Upper lobe of left lung (tissue), 6 donors: ENCODE measurements around the gene ZNF611. TPM values are rescaled to one million over a fixed set of nuclear protein-coding genes. Genes with fewer than 3 reads are reported as not detected.
"Not testable (repeated sequence)": the region's sequence is repeated elsewhere in the genome, so short reads cannot be mapped to it uniquely, and the experiment has no call there.

Source experiments
- ATAC-seq, 2 donors: fragments of 200-7000 bp; cut with Tn5 transposase; one replicate each; pipeline ENCODE4 v1.9.1; 2022; ENCODE audit warnings: mild to moderate bottlenecking in 2 of 2, moderate library complexity in 2 of 2; ENCODE audit not compliant: low FRiP score in 2 of 2
- DNase-seq, 2 donors: peaks; one replicate each; pipeline ENCODE4 v3.0.0-alpha.2; 2019 to 2020
- H3K27ac ChIP-seq, 4 donors: fragments of 200-600 bp; sonication (generic); one replicate each; pipeline ENCODE4 v1.5.1; 2016 to 2019
- H3K27me3 ChIP-seq, 4 donors: fragments of 200-600 bp; sonication (generic); one replicate each; pipeline ENCODE4 v1.5.1; 2017 to 2019
- H3K36me3 ChIP-seq, 4 donors: fragments of 200-600 bp; sonication (generic); one replicate each; pipeline ENCODE4 v1.5.1; 2016 to 2019
- H3K4me1 ChIP-seq, 4 donors: fragments of 200-600 bp; sonication (generic); one replicate each; pipeline ENCODE4 v1.5.1; 2018 to 2019
- H3K4me3 ChIP-seq, 4 donors: fragments of 200-600 bp; sonication (generic); one replicate each; pipeline ENCODE4 v1.5.1; 2017 to 2019; ENCODE audit warnings: mild to moderate bottlenecking in 2 of 4, moderate library complexity in 1 of 4
- H3K9me3 ChIP-seq, 4 donors: fragments of 200-600 bp; sonication (generic); one replicate each; pipeline ENCODE4 v1.5.1; 2018 to 2019
- EP300 ChIP-seq, 4 donors: sonication (generic); formaldehyde crosslinking; IDR thresholded peaks; one replicate each; pipeline ENCODE4 v1.5.1; 2017; ENCODE audit warnings: antibody characterized with exemption in 4 of 4, control low read depth in 2 of 4
- POLR2A ChIP-seq, 4 donors: fragments of 450-650 bp; IDR thresholded peaks; one replicate each; pipeline ENCODE4 v1.5.1; 2016 to 2017; ENCODE audit warnings: antibody characterized with exemption in 4 of 4, mild to moderate bottlenecking in 2 of 4
- POLR2AphosphoS5 ChIP-seq, 2 donors: sonication (generic); formaldehyde crosslinking; IDR thresholded peaks; one replicate each; pipeline ENCODE4 v1.5.1; 2017; ENCODE audit warnings: antibody characterized with exemption in 2 of 2
- WGBS, 2 donors: methylation state at CpG; one replicate each; pipeline ENCODE4 v1.1.5; 2017 to 2018; 5-methylcytosine and 5-hydroxymethylcytosine counted together
- total RNA-seq, 6 donors: library from RNA; depleted of rRNA in 4 of 6; stranded (reverse); fragments of >200 nt in 4 of 6; gene quantifications; one replicate each; pipeline versions ENCODE4 v1.1.0 to v1.2.1, GENCODE V29; 2016 to 2021
- TF ChIP-seq, protein P1 (sequence below), 6 experiments: fragments of 450-650 bp in 4 of 6; fragments of 200-600 bp in 2 of 6; sonication (generic) in 2 of 6; IDR thresholded peaks; one replicate each; pipeline ENCODE4 v1.5.1; 2016 to 2019; ENCODE audit warnings: antibody characterized with exemption in 6 of 6
- donor health status: DM: no; HTN: no; CAD: no; lungs with moderate emphysema.
- donor health status: DM: no; HTN: yes; CAD: no; lungs with severe emphysema.

ZNF611 gene
- total RNA-seq, 6 donors from 2014 or later, result 9.0 to 44.0 (median 20.1) TPM

DNA sequence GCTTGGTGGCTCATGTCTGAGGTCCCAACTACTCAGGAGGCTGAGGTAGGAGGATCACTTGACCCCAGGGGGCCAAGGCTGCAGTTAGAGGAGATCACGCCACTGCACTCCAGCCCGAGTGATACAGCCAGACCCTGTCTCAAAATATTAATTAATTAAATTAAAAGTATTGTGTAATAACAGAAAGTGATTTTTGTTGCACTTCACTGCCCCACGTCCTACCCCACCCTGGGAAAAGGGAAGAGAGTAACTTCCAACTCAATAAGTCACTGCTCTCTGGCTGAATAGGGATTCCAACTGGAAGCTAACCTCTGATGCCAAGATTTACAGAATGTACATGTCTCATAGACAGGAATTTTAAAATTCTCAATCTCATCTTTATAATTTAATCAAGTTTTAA lies 47.2 kb downstream of the ZNF611 start:
- no peak overlapping the region for H3K4me3 ChIP-seq
- no peak overlapping the region for H3K27ac ChIP-seq
- no peaks in the 10 kb centered on the region for H3K27me3 ChIP-seq
- TF ChIP-seq, protein P1, sequence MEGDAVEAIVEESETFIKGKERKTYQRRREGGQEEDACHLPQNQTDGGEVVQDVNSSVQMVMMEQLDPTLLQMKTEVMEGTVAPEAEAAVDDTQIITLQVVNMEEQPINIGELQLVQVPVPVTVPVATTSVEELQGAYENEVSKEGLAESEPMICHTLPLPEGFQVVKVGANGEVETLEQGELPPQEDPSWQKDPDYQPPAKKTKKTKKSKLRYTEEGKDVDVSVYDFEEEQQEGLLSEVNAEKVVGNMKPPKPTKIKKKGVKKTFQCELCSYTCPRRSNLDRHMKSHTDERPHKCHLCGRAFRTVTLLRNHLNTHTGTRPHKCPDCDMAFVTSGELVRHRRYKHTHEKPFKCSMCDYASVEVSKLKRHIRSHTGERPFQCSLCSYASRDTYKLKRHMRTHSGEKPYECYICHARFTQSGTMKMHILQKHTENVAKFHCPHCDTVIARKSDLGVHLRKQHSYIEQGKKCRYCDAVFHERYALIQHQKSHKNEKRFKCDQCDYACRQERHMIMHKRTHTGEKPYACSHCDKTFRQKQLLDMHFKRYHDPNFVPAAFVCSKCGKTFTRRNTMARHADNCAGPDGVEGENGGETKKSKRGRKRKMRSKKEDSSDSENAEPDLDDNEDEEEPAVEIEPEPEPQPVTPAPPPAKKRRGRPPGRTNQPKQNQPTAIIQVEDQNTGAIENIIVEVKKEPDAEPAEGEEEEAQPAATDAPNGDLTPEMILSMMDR (IDR thresholded peaks at IDR 0.05), result no peak
- TF ChIP-seq POLR2A (IDR thresholded peaks at IDR 0.05) (no peak), POLR2AphosphoS5 (IDR thresholded peaks at IDR 0.05) (no peak), EP300 (IDR thresholded peaks at IDR 0.05) (no peak)
- DNase-seq, result no peak
- no peaks in the 10 kb centered on the region for H3K9me3 ChIP-seq
- 85 to 98% methylated on average over 3 of the region's 3 CpGs for WGBS, 2 donors
- H3K36me3 ChIP-seq, result peaks cover 0 to 3% (median 0%) of the 10 kb centered on the region in 4 donors
- peaks cover 6 to 16% (median 10%) of the 10 kb centered on the region in 4 donors for H3K4me1 ChIP-seq
- no peak for ATAC-seq

DNA sequence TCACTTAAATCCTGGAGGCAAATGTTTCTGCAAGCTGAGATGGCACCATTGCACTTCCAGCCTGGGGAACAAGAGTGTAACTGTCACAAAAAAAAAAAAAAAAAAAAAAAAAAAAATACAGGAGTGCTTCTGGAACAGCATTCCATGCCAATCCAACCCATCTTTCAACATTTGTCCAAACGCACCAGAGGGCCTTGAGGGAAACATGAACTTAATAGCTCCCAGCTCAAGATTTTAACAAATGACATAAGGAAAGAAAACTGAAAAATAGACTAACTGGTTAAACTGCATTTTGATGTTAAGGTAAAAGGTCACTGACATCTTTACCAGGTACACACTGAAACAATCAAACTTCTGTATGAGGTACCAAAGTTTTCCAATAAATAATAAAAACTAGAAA lies 49.0 kb downstream of the ZNF611 start:
- Histone ChIP-seq H3K36me3 (peaks cover 0 to 3% (median 0%) of the 10 kb centered on the region in 4 donors), H3K4me1 (peaks cover 0 to 10% (median 3%) of the 10 kb centered on the region in 4 donors), H3K4me3 (no peak overlapping the region), H3K9me3 (no peaks in the 10 kb centered on the region), H3K27ac (no peak overlapping the region), H3K27me3 (no peaks in the 10 kb centered on the region)
- no peak for DNase-seq
- no peak for ATAC-seq
- TF ChIP-seq POLR2A (IDR thresholded peaks at IDR 0.05), result no peak
- TF ChIP-seq, protein P1 (IDR thresholded peaks at IDR 0.05), result no peak
- TF ChIP-seq POLR2AphosphoS5 (IDR thresholded peaks at IDR 0.05), result no peak
- TF ChIP-seq EP300 (IDR thresholded peaks at IDR 0.05), result no peak
- WGBS, 2 donors, result 62 to 68% methylated on average over 1 of the region's 1 CpG

DNA sequence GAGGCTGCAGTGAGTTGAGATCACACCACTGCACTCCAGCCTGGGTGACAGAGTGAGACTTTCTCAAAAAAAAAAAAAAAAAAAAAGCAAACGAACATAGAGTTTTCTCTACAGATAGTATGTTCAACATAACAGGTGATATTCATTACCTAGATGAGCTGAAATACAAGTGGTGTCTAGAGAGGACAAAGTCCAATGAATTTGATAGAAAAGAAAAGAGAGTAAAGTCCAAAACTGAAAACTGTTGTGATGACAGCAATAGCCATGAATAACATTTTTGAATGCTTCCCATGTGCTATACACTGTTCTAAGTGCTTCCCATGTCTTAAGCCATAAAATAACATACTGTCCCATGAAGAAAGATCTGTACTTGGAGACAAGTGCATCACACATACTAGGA lies 53.6 kb downstream of the ZNF611 start:
- not testable (repeated sequence) for H3K27me3 ChIP-seq, H3K9me3 ChIP-seq, H3K27ac ChIP-seq, H3K4me3 ChIP-seq, DNase-seq, H3K4me1 ChIP-seq, H3K36me3 ChIP-seq, ATAC-seq
- WGBS, 2 donors, result 73 to 77% methylated on average over 1 of the region's 1 CpG

DNA sequence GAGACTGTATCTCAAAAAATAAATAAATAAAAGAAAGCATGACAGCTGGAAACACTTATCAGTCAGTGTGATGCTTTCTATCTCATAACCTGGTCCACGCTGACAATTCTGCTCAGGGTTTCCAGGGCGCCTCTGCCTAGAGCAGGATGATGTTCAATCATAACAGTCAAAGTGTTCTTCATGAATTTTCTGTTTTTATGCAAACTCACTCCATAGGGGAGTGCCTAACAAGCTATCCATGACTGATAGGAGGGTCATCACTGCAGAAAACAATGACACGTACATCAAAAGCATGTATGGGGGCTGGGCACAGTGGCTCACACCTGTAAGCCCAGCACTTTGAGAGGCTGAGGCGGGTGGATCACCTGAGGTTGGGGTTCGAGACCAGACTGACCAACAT lies 55.2 kb downstream of the ZNF611 start:
- no peak for DNase-seq

DNA sequence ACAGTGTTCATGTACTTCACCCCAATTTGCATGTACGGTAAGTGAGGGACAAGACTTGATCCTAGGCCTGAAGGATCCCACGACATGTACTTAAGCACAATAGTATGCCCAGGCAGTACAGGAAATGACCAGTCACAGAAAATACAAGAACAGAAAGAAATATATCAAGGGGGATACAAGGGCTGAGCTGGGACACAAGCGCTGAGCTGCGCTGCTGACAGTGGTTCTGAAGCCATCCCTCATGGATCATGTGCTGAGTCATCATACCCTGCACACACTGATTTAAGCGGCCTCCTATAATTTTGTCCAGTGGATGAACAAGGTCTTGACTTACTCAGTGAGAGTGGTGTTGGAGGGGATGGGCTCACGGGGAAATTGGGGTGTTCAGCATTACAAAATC lies 59.6 kb downstream of the ZNF611 start:
- H3K36me3 ChIP-seq, H3K4me1 ChIP-seq, H3K27ac ChIP-seq, H3K27me3 ChIP-seq, ATAC-seq, DNase-seq, H3K9me3 ChIP-seq, H3K4me3 ChIP-seq: not testable (repeated sequence)
- WGBS, 2 donors, result 88 to 93% methylated on average over 6 of the region's 6 CpGs

More for the DNA sequence above, 55.2 kb downstream of the ZNF611 start:
- H3K27ac ChIP-seq, result no peak overlapping the region
- no peaks in the 10 kb centered on the region for H3K27me3 ChIP-seq
- TF ChIP-seq, protein P1 (IDR thresholded peaks at IDR 0.05), result no peak
- TF ChIP-seq EP300 (IDR thresholded peaks at IDR 0.05) (no peak), POLR2AphosphoS5 (IDR thresholded peaks at IDR 0.05) (no peak), POLR2A (IDR thresholded peaks at IDR 0.05) (no peak)
- no peaks in the 10 kb centered on the region for H3K9me3 ChIP-seq
- H3K36me3 ChIP-seq, result peaks cover 0 to 2% (median 0%) of the 10 kb centered on the region in 4 donors
- WGBS, 2 donors, result 91 to 95% methylated on average over 5 of the region's 5 CpGs
- H3K4me1 ChIP-seq, result no peaks in the 10 kb centered on the region
- no peak overlapping the region for H3K4me3 ChIP-seq
- ATAC-seq, result no peak

DNA sequence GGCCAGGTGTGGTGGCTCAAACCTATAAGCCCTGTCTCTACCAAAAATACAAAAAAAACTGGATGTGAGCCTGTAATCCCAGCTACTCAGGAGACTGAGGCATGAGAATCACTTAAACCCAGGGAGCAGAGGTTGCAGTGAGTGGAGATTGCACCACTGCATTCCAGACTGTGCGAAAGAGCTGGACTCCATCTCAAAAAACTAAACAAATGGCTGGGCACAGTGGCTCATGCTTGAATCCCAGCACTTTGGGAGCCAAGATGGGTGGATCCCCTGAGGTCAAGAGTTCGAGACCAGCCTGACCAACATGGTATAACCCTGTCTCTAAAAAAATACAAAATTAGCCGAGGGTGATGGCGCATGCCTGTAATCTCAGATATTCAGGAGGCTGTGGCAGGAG lies 61.8 kb downstream of the ZNF611 start:
- DNase-seq (no peak), ATAC-seq (no peak)
- WGBS, 2 donors, result 84 to 88% methylated on average over 4 of the region's 4 CpGs
- Histone ChIP-seq H3K36me3 (peaks cover 0 to 6% (median 2%) of the 10 kb centered on the region in 4 donors), H3K27ac (no peak overlapping the region), H3K9me3 (peaks cover 0 to 4% (median 0%) of the 10 kb centered on the region in 4 donors), H3K4me3 (no peak overlapping the region), H3K4me1 (no peaks in the 10 kb centered on the region), H3K27me3 (no peaks in the 10 kb centered on the region)
- TF ChIP-seq POLR2A (IDR thresholded peaks at IDR 0.05) (no peak), POLR2AphosphoS5 (IDR thresholded peaks at IDR 0.05) (no peak), EP300 (IDR thresholded peaks at IDR 0.05) (no peak)
- TF ChIP-seq, protein P1 (IDR thresholded peaks at IDR 0.05), result no peak
